Fibroblast of skin of right quadriceps (primary cell): ENCODE results near the gene MICAL1.
"Not testable (repeated sequence)": the region's sequence is repeated elsewhere in the genome, so short reads cannot be mapped to it uniquely, and the experiment has no call there.

ENCODE experiments used
- DNase-seq: peaks from one replicate; pipeline ENCODE4 v3.0.0-alpha.2; 2013

The MICAL1 gene

DNA sequence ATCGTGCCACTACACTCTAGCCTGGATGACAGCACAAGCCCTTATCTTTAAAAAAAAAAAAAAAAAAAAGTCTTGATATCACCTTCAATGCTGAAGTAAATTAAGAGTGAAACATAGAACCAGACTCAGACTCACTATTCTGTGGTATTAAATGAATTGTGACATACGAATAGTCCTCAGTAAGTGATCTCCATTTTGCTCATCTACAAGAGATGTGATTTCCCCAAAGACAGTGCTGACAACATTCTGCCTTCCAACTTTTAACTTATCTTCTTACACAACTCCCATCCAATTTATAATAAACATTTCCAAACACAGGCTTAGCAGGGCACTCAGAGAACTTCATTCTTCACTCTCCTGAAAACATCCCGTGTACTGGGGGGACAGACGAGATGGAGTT is 19.4 kb upstream of the MICAL1 start:
- DNase-seq: no peak

- DNase-seq: no peak
Observed at GRCh38 chr6:109473120-109473519, 17.5 kb upstream of the MICAL1 start.

- no peak for DNase-seq
Observed at GRCh38 chr6:109472132-109472995, 16.8 kb upstream of the MICAL1 start.

- no peak for DNase-seq
Observed at GRCh38 chr6:109471105-109471810, 15.7 kb upstream of the MICAL1 start.

DNA sequence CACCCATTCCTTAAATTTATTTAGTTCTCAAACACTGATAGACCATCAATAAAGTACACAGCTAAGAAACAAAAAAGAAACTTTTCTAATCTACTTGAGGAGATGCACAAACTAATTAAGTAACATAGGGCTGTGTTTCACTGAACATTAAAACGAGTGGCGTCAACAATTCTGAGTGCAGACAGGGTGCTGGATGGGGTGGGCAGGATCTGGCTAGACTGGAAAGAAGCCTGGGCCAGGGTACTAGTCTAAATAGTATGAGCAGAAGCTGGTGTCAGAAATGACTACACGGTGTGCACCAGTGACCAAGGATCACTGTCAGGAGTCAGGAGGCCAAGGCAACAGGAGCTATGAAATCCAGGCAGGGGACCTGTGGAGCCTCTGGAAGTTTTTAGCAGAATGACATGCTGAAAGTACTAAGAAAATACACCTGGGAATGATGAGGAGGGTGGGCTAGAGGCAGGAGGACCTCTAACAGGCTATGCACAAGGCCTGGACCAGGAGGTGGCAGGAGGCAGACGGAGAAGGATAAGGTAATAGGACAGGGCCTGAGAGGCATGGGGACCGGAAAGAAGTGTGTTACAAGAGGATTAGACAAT is 14.1 kb upstream of the MICAL1 start:
- DNase-seq: no peak

DNA sequence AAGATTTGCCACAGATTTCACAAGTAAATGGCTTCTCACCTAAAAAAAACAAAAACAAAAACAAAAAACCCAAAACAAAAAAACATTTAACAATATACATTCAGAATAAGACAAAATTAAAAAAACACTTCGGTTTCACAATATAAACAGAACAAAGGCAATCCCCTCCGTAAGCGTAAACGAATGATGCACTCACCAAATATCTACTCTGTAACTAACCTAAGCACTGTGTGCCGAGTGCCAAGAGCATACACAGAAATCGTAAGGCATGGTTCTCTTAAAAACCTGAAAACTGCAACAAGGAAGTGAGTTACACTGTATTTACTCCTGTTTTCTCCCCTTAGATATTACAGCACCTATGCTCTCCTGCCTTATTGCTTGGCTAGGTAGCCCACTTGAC is 12.1 kb upstream of the MICAL1 start:
- DNase-seq: no peak

DNA sequence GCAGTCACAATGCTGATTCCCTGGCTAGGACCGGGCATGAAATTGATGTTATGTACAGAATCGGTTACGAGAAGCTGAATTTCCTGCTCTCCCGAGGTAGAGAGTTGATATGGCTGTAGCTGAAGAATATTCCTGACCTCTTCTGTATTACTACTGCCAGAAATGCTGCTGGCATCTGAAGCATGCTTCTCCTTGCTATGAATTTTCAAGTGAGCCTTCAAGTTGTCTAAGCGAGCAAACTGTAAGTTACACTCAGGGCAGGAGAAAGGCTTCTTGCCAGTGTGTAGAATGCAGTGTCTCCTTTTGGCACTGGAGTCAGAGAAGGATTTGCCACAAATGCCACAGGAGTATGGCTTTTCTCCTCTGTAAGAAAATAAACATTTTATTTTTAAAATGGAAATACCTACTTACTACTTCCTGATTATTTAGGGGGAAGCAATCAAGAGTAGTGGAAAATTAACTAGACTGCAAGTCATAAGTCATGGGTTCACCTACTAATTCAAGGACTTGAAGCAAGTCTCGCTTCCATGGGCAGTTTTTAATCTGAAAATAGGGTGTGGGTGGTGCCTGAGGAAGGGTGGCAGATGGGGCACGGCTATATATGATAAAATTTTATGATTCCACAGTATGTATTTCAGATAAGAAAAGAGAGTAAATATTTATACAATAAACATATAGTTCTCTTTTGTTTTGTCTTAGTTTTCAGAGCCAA is 10.8 kb upstream of the MICAL1 start:
- no peak for DNase-seq

DNA sequence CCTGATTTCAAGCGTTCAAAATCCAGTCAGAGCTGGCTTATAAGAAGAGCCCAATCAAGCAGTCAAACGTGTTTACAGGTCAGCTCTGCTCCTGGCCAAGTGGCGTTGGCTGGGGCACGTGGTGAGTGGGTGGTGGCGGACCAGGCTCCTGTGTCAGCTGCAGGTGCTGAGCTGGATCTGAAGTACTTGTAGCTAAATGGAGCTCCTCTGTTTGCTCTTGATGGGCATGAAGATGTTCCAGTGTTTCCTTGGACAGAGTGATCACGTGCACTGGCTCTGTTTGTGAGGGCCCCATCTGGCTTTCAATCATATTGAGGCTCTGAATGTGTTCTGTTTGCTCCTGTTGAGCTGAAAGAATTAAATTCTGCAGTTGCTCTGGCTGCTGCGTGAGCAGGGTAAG is 10.2 kb upstream of the MICAL1 start:
- DNase-seq: no peak

DNA sequence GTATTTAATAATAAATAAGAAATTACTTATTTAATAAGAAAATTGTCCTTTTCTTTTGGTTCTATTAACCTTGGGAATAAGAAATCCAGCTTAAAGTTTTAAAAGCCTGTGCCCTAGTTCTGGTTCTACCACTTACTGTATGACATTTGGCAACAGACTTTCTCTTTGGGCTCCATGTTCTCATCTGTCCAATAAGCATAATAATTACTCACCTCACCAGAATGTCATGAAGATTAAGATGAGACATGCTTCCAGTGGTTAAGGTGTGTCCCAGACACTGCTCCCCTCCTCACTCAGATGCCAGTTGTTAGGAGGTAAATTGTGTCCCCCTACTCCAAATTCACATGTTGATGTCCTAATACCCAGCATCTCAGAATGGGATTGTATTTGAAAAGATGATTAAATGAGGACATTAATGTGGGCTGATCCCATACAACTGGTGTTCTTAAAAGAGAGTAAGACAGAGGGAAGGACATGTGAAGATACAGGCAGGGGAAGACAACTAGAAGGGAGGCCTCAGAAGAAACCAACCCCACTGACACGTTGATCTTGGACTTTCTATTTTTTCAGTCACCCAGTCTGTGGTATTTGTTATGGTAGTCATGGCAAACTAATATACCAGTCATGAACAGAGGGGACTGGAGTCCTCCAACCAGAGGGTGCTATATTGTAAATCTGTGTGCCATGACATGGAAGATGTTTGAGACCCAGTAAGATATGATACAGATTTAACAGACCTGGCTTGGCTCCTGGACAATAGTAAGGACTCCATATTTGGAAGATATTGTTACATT is 6.4 kb upstream of the MICAL1 start:
- no peak for DNase-seq

GRCh38 chr6:109461205-109461604 is 5.6 kb upstream of the MICAL1 start:
- not testable (repeated sequence) for DNase-seq

- no peak for DNase-seq
Observed at GRCh38 chr6:109460161-109460829, 4.7 kb upstream of the MICAL1 start.

DNA sequence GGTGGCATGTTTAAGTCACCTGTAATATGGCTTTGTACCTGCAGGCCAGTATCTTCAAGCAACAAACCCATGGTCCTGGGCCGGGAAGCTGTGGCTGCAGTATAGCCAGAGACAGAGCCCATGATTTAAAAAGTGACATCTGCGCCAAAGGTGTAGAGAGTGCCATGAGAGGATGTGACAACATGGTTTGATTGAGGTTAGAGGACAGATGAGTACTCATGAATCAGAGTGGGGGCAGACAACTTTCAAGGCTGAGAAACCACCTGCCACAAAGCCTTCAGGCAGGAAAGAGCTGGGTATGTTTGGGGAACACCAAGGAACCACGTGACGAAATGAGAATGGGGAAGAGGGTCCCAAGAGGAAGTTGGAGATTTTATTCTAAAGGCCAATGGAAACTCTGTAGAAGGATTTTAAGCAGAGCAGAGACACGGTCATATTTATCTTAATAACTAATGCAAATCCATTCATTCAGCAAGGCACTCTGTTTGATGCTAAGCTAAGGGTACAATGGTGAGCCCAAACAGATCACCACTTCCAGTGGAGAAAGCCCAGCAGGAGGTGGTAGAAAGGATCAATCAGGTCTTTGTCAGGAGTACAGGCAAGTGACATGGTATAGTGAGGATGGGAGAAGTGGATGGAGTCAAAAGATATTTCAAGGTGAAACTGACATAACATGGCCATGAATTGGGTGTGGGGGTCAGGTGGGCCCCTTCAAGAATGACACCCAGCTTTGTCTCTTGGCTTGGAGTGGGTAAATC is 3.4 kb upstream of the MICAL1 start:
- DNase-seq: no peak

DNA sequence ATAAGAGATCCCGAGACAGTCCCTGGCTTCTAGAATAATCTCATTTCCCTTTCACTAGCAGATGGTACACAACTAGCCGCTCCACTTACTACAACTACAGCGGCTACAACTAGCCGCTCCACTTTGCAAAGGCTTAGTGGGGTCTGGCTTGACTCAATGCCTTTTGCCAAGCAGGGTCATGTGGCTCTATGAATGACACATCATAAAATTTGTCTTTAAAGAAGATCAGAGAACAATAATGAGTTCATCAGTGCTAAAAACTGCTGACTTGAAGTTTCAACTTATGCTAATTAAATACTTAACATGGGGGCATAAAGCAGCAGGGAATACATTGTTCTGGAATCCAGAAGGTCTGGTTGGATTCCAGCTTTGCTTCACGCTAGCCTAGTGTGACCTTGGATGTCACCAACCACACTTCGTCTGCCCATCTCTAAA is 2.0 kb upstream of the MICAL1 start:
- DNase-seq: no peak

- no peak for DNase-seq
Observed at GRCh38 chr6:109456710-109457561, 1.4 kb upstream of the MICAL1 start.

GRCh38 chr6:109456111-109456583 is 575 bp upstream of the MICAL1 start:
- DNase-seq: no peak

DNA sequence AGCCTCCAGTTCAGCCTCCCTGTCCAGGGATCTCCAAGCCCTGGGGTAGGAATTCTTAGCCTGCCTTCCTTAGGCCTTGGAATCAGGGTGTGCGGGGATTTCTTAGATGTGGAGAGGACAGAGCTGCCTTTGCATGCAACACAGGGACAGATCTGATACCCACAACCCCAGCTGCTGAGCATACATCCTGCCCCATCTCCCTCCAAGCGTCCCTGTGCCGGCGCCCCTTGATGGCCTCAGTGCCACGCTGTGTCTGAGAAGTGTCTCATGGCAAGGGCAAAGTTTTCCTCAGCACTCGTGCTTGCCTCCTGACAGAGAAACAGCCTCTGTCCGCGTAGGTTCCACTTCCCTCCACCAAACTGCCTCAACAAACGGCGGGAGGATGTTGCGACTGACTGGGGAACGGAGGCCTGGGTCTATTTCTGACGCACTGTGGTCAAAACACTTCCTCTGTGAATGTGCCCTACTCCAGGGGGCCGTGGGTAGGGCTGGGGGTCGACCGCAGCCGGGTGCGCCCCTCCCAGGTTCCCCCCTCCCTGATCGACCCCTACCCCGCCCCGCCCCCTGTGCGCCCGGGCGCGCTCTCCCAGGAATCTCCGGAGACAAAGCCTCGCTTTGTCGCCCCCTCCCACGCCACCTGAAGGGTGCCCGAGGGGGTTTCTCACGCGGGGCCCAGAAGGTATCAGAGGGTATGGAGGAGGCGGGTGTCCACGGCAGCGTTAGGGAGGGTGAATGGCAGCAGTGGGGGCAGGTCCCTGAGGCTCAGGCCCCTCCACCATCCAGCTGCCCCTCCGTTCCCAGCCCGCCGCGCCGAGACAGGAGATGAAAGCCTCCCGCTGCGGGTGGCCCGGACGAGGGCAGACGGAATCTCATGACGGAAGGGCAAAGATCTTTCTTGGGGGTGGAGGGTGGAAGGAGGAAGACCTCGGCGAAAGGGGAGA is 806 bp downstream of the MICAL1 start:
- DNase-seq: no peak

DNA sequence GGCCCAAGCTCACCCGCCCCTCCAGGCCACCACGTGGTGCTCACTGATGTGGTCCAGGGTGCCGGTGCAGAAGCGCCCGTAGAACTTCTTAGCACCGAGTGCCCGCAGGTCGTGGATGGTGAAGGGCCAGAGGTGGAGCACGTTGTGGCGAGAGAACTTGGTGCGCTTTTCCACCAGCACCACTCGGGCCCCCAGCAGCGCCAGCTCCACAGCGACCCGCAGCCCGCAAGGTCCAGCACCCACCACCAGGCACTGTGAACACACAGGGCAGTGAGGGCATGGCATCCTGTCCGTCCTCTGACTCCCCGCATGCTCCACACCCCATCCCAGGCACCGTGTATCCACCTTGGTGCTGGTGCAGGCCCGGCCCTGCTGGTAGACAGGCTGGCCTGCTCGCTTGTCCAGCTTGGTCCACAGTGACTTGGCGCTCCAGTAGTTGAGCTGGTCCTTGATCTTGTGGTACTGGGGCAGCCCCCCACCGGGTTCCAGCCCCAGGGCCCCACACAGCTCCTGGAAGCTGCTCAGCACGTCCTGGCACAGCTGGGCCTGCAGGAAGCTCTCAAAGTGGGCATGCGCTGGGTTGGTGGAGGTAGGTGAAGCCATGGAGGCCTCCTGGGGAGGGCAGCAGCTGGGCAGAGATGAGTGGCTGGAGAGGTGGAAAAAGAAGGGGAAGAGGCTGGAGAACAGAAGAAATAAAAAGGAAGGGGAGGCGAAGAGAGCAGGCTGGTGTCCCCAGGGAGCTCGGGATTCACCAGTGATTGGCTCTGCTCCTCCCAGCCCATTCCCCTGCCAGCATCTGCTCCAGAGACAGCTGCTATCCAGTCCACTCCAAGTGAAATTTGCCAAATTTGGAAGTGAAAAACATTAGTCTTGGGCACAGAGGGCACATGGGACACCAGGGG is 1.7 kb downstream of the MICAL1 start:
- DNase-seq: peak; percentile 51

- no peak for DNase-seq
Observed at GRCh38 chr6:109453156-109453555, 2.4 kb downstream of the MICAL1 start.
